Astrocyte (in vitro differentiated cells and primary cell): ENCODE results near the gene PTTG1. TPM values are rescaled to one million over a fixed set of nuclear protein-coding genes. Genes with fewer than 3 reads are reported as not detected.

Experiments used
- DNase-seq: peaks from one replicate; pipeline ENCODE4 v3.0.0-alpha.2; 2010; ENCODE audit warnings: low read depth
- FAIRE-seq: peaks from 2 replicates; lab custom pipeline; 2011; peaks lifted over from hg19 to GRCh38; lab: Jason Lieb, UNC
- H2AFZ ChIP-seq: 2 replicates; pipeline ENCODE4 v1.6.0; 2012; ENCODE audit warnings: low read depth, low read length, inconsistent platforms
- H3K27ac ChIP-seq: 2 replicates; pipeline ENCODE4 v1.5.1; 2011; ENCODE audit warnings: low read depth, low read length, inconsistent platforms
- H3K27me3 ChIP-seq: 2 replicates; pipeline ENCODE4 v1.6.0; 2011; ENCODE audit warnings: low read length, inconsistent platforms; ENCODE audit not compliant: insufficient read depth
- H3K36me3 ChIP-seq: 2 replicates; pipeline ENCODE4 v1.5.1; 2011; ENCODE audit warnings: low read length, inconsistent platforms; ENCODE audit not compliant: insufficient read depth
- H3K4me1 ChIP-seq: 2 replicates; pipeline ENCODE4 v1.5.1; 2011; ENCODE audit warnings: low read length, inconsistent platforms; ENCODE audit not compliant: insufficient read depth
- H3K4me2 ChIP-seq: 2 replicates; pipeline ENCODE4 v1.6.0; 2012; ENCODE audit warnings: low read length, inconsistent platforms
- H3K4me3 ChIP-seq: 2 replicates; pipeline ENCODE4 v1.5.1; 2011; ENCODE audit warnings: low read depth, mild to moderate bottlenecking, low read length, inconsistent platforms; ENCODE audit not compliant: insufficient read depth
- H3K79me2 ChIP-seq: 2 replicates; pipeline ENCODE4 v1.6.0; 2012; ENCODE audit warnings: mild to moderate bottlenecking, low read length, inconsistent platforms; ENCODE audit not compliant: insufficient read depth
- H3K9ac ChIP-seq: 2 replicates; pipeline ENCODE4 v1.6.0; 2012; ENCODE audit warnings: mild to moderate bottlenecking, low read length, inconsistent platforms
- H3K9me3 ChIP-seq: 2 replicates; pipeline ENCODE4 v1.5.1; 2012; ENCODE audit warnings: low read depth, mild to moderate bottlenecking, low read length, inconsistent platforms; ENCODE audit not compliant: insufficient read depth
- H4K20me1 ChIP-seq: 2 replicates; pipeline ENCODE4 v1.6.0; 2012; ENCODE audit warnings: low read length, inconsistent platforms; ENCODE audit not compliant: insufficient read depth
- H3K27ac Mint-ChIP-seq: one replicate; pipeline ENCODE4 v1.8.0; 2021; ENCODE audit warnings: mild to moderate bottlenecking, mixed read lengths; ENCODE audit not compliant: unreplicated experiment
- H3K27me3 Mint-ChIP-seq: one replicate; pipeline ENCODE4 v1.8.0; 2021; ENCODE audit warnings: low read depth, mixed read lengths; ENCODE audit not compliant: unreplicated experiment
- H3K36me3 Mint-ChIP-seq: one replicate; pipeline ENCODE4 v1.8.0; 2021; ENCODE audit warnings: low read depth, mixed read lengths; ENCODE audit not compliant: unreplicated experiment
- H3K4me1 Mint-ChIP-seq: one replicate; pipeline ENCODE4 v1.8.0; 2021; ENCODE audit warnings: low read depth, mixed read lengths; ENCODE audit not compliant: unreplicated experiment
- H3K4me3 Mint-ChIP-seq: one replicate; pipeline ENCODE4 v1.8.0; 2021; ENCODE audit warnings: mild to moderate bottlenecking, moderate library complexity, mixed read lengths; ENCODE audit not compliant: unreplicated experiment
- H3K9me3 Mint-ChIP-seq: one replicate; pipeline ENCODE4 v1.8.0; 2021; ENCODE audit warnings: mild to moderate bottlenecking, mixed read lengths; ENCODE audit not compliant: unreplicated experiment
- CTCF ChIP-seq: IDR thresholded peaks from 2 replicates; pipeline ENCODE4 v1.5.1; 2011; ENCODE audit warnings: low read depth, mild to moderate bottlenecking, inconsistent platforms, low read length, moderate library complexity; ENCODE audit not compliant: insufficient read depth
- EZH2 ChIP-seq: IDR thresholded peaks from 2 replicates; pipeline ENCODE4 v1.6.1; 2012; ENCODE audit warnings: mild to moderate bottlenecking, low read length, inconsistent platforms; ENCODE audit not compliant: insufficient read depth
- total RNA-seq: library from RNA; stranded (reverse); gene quantifications from 2 replicates; pipeline ENCODE4 v1.2.1, GENCODE V29; 2021

The PTTG1 gene
- total RNA-seq, 1 donor from 2014 or later = 20.4 TPM

DNA sequence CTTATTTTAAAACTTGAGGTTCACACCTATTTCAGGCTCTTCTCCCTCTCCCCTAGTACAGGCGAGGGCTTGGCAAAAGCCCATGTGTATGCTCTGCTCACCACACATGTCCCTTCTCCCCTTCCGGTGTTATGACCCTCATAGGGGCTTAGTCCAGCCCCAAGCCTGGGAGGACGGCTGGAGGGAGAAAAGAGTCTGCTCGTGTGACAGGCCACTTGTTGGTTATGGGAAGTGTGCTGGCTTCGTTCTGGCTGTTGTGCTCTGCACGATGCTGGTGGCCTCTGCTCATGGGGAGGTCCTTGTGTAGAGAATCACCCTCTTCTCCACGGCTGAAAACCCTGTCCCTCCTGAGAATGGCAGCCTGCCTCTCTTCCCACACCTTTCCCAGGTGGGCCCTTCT, 11.1 kb downstream of the PTTG1 start:
- H3K9me3 Mint-ChIP-seq = no peaks in the 10 kb centered on the region
- no peak for FAIRE-seq
- H3K27me3 ChIP-seq = no peaks in the 10 kb centered on the region

GRCh38 chr5:160434022-160434531, 12.4 kb downstream of the PTTG1 start:
- FAIRE-seq (no peak), DNase-seq (peak; percentile 45)
- peak overlapping the region; percentile 22 for H3K4me2 ChIP-seq
- Mint-ChIP-seq H3K9me3 (no peaks in the 10 kb centered on the region), H3K27ac (no peak overlapping the region), H3K27me3 (peaks cover 14% of the 10 kb centered on the region), H3K4me3 (no peak overlapping the region), H3K36me3 (no peaks in the 10 kb centered on the region), H3K4me1 (peaks cover 6% of the 10 kb centered on the region)
- H3K4me1 ChIP-seq = peaks cover 7% of the 10 kb centered on the region
- TF ChIP-seq EZH2 (no peak), CTCF (no peak)
- H3K27me3 ChIP-seq = no peaks in the 10 kb centered on the region
- H3K79me2 ChIP-seq = no peaks in the 10 kb centered on the region
- no peak overlapping the region for H3K9ac ChIP-seq
- no peak overlapping the region for H3K27ac ChIP-seq
- peaks cover 4% of the 10 kb centered on the region for H3K36me3 ChIP-seq
- H3K4me3 ChIP-seq = no peak overlapping the region
- H2AFZ ChIP-seq = peak overlapping the region; percentile 28
- no peaks in the 10 kb centered on the region for H4K20me1 ChIP-seq
- no peaks in the 10 kb centered on the region for H3K9me3 ChIP-seq

More for the DNA sequence above, 11.1 kb downstream of the PTTG1 start:
- Histone ChIP-seq H3K27ac (no peak overlapping the region), H2AFZ (no peak overlapping the region), H3K4me2 (no peak overlapping the region), H3K9ac (no peak overlapping the region), H3K9me3 (no peaks in the 10 kb centered on the region), H3K36me3 (peaks cover 11% of the 10 kb centered on the region), H3K4me1 (no peaks in the 10 kb centered on the region), H4K20me1 (no peaks in the 10 kb centered on the region), H3K79me2 (no peaks in the 10 kb centered on the region), H3K4me3 (no peak overlapping the region)
- peaks cover 5% of the 10 kb centered on the region for H3K4me1 Mint-ChIP-seq
- no peak for TF ChIP-seq EZH2
- H3K4me3 Mint-ChIP-seq = no peak overlapping the region
- DNase-seq = no peak
- H3K27me3 Mint-ChIP-seq = peaks cover 14% of the 10 kb centered on the region
- H3K27ac Mint-ChIP-seq = no peak overlapping the region
- H3K36me3 Mint-ChIP-seq = no peaks in the 10 kb centered on the region

DNA sequence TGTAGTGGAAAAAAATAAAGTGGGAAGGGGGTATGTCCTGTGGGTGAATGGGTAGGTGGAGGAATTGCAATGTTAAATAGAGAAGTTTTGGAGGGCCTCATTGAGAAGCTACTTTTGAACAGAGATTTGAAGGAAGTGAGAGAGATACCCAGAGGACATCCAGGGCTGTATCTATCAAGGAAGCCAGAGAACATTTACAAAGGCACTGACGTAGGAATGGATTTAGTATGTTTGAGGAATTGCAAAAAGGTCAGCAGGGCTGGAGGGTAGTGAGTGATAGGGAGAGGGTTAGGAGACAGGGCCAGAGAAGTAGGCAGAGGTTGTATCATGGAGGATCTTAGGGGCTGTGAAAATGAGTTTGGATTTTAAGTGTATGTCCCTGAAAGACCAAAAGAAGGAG, 13.9 kb downstream of the PTTG1 start:
- H3K4me1 ChIP-seq = peaks cover 10% of the 10 kb centered on the region
- Mint-ChIP-seq H3K27me3 (peaks cover 16% of the 10 kb centered on the region), H3K4me1 (peaks cover 6% of the 10 kb centered on the region), H3K27ac (no peak overlapping the region), H3K9me3 (no peaks in the 10 kb centered on the region), H3K36me3 (no peaks in the 10 kb centered on the region), H3K4me3 (no peak overlapping the region)
- no peak overlapping the region for H2AFZ ChIP-seq
- TF ChIP-seq EZH2 = no peak
- TF ChIP-seq CTCF = no peak
- no peaks in the 10 kb centered on the region for H3K79me2 ChIP-seq
- H3K27me3 ChIP-seq = no peaks in the 10 kb centered on the region
- DNase-seq (no peak), FAIRE-seq (no peak)
- H3K9me3 ChIP-seq = no peaks in the 10 kb centered on the region
- H3K4me3 ChIP-seq = no peak overlapping the region
- H3K36me3 ChIP-seq = no peaks in the 10 kb centered on the region
- no peak overlapping the region for H3K4me2 ChIP-seq
- H3K27ac ChIP-seq = no peak overlapping the region
- no peaks in the 10 kb centered on the region for H4K20me1 ChIP-seq
- H3K9ac ChIP-seq = no peak overlapping the region
